Neutrophil (primary cell): ENCODE results near the gene RPS6KL1.

ENCODE experiments used
- H3K27ac ChIP-seq: fragments of 200-600 bp; sonication (generic); 2 replicates; pipeline ENCODE4 v1.5.1; 2016; ENCODE audit warnings: mild to moderate bottlenecking, moderate library complexity
- H3K27me3 ChIP-seq: fragments of 200-600 bp; sonication (generic); 2 replicates; pipeline ENCODE4 v1.6.0; 2016; ENCODE audit warnings: mild to moderate bottlenecking
- H3K36me3 ChIP-seq: fragments of 200-600 bp; sonication (generic); 2 replicates; pipeline ENCODE4 v1.5.1; 2017
- H3K4me1 ChIP-seq, 2 experiments: fragments of 200-600 bp in 1 of 2; sonication (generic) in 1 of 2; 1 replicate in 1 of 2; 2 replicates in 1 of 2; pipeline versions ENCODE4 v1.5.1 to v1.6.1; 2013 to 2016; ENCODE audit warnings: low read depth in 1 of 2, low read length in 1 of 2, mild to moderate bottlenecking in 1 of 2, moderate library complexity in 1 of 2; ENCODE audit not compliant: control insufficient read depth in 1 of 2, insufficient read depth in 1 of 2
- H3K4me3 ChIP-seq, 2 experiments: fragments of 200-600 bp in 1 of 2; sonication (generic) in 1 of 2; 1 replicate in 1 of 2; 2 replicates in 1 of 2; pipeline ENCODE4 v1.5.1; 2013 to 2016; ENCODE audit warnings: low read depth in 1 of 2, low read length in 1 of 2, mild to moderate bottlenecking in 1 of 2, moderate library complexity in 1 of 2
- H3K9me3 ChIP-seq: fragments of 200-600 bp; sonication (generic); 2 replicates; pipeline ENCODE4 v1.5.1; 2016
- CTCF ChIP-seq: fragments of 200-600 bp; sonication (generic); IDR thresholded peaks from 2 replicates; pipeline ENCODE4 v1.5.1; 2016; ENCODE audit warnings: antibody characterized with exemption

RPS6KL1 gene

DNA sequence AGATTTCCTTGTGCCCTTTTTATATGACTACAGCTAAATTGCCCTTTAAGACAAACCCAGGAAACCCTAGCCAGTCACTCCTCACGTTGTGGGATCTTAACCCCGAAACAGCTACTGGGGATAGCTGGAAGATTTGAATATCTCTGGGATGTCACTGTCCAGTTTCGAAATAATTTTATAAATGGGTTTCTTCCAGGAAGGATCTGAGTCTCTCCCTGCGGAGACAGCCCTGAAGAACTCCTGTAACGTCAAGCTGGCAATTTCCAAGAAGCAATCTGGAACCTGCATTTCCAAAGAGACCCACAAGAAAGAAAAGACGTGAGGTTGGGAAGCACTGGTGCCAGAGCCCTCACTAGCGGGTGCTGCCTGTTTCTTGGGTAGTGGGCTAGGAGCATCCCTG, 68.0 kb downstream of the RPS6KL1 start:
- no peak overlapping the region for H3K4me3 ChIP-seq
- H3K36me3 ChIP-seq, result no peaks in the 10 kb centered on the region
- H3K4me1 ChIP-seq, result peaks cover 10 to 14% of the 10 kb centered on the region in 2 experiments
- no peak overlapping the region for H3K27ac ChIP-seq
- peaks cover 38% of the 10 kb centered on the region for H3K27me3 ChIP-seq
- no peaks in the 10 kb centered on the region for H3K9me3 ChIP-seq
- no peak for TF ChIP-seq CTCF
